Mucosa of gallbladder (tissue), 1 donor: Measurements from ENCODE around the gene POLL. TPM values are rescaled to one million over a fixed set of nuclear protein-coding genes. Genes with fewer than 3 reads are reported as not detected.

Source experiments
- DNase-seq: peaks from one replicate; pipeline ENCODE4 v3.0.0-alpha.2; 2020; ENCODE audit warnings: low spot score
- total RNA-seq: library from RNA; stranded (reverse); gene quantifications from one replicate; pipeline ENCODE4 v1.2.1, GENCODE V29; 2021
- donor health status: DM: no; HTN: no; CAD: no.

The POLL gene
- total RNA-seq, 1 donor from 2014 or later, result 45.7 TPM

- DNase-seq, result no peak
Measured at GRCh38 chr10:101560298-101561067, 27.6 kb downstream of the POLL start.

- DNase-seq, result no peak
Measured at GRCh38 chr10:101559596-101560297, 28.3 kb downstream of the POLL start.

- no peak for DNase-seq
Measured at GRCh38 chr10:101558671-101559595, 29.1 kb downstream of the POLL start.

- DNase-seq, result no peak
Measured at GRCh38 chr10:101558204-101558603, 29.9 kb downstream of the POLL start.

DNA sequence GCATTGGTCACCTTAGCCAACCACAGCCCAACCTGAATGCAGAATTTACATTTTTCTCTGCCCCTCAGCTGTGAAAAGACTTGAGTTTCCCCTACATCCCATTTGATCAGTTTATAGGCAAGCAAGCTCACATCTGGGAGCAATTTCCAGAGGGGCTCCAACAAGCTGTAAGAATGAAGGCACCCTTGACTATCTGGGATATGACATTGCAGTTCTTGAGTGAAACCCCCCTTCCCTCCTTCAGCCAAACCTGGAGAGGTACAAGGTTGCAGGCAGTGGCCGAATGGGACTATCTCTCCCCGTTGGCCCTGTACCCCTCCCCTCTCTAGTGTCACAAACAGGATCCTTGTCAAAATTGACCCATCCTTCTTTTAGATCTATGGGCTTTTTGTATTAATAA is 30.5 kb downstream of the POLL start:
- no peak for DNase-seq

DNA sequence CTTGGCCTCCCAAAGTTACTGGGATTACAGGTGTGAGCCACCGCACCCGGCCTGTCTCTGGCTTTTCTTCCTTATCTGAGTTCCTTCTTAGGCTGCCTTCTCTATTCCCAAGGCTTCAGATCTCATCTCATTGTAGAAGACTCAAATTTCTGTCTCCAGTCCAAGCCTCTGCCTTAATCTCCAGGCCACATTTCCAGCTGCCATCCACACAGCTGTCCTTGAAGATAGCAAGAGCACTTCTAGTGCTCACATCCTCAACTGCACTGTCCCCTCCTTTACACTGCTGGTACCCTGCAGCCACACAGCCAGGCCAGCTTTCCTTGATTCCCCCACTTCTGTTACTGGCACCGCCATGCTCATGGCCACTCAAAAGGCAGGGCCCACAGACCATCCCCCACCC is 35.6 kb downstream of the POLL start:
- DNase-seq, result no peak

- no peak for DNase-seq
Measured at GRCh38 chr10:101550965-101551364, 37.1 kb downstream of the POLL start.

- DNase-seq, result no peak
Measured at GRCh38 chr10:101545898-101546297, 42.2 kb downstream of the POLL start.

DNA sequence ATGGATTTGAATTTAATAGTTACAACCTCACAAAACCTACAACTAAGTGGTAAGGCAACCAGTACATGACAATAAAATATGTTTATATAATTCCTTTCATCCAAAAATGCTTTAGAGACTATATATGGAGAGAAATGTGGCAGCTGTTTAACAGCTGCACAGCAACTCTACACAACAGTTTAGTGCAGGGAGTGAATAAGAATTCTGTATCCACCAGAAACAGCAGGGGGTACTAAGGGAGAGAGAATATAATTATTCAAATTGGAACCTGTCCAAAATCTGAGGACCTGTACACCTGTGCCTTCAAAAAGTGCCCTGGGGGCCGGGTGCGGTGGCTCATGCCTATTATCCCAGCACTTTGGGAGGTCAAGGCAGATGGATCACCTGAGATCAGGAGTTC is 49.6 kb downstream of the POLL start:
- DNase-seq, result no peak

DNA sequence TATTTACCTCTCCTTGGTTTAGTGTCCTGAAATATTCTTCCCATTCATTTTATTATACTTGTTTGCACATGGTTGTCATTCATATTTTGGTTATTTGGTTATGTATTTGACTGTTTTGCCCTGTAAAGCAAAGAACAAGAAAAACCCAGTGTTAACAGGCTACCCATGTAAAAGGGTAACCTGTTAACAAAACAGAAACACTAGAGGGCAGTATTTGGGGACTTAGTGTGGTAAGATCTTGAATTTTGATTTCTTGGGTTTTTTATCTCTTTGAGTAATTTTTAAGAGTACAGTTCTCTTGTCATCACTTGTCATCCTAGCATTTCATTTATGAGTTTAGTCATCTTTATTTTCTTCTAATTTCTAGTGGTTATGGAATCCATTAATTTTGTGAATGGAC is 51.3 kb downstream of the POLL start:
- DNase-seq, result no peak

GRCh38 chr10:101535949-101536348 is 52.1 kb downstream of the POLL start:
- DNase-seq, result no peak

DNA sequence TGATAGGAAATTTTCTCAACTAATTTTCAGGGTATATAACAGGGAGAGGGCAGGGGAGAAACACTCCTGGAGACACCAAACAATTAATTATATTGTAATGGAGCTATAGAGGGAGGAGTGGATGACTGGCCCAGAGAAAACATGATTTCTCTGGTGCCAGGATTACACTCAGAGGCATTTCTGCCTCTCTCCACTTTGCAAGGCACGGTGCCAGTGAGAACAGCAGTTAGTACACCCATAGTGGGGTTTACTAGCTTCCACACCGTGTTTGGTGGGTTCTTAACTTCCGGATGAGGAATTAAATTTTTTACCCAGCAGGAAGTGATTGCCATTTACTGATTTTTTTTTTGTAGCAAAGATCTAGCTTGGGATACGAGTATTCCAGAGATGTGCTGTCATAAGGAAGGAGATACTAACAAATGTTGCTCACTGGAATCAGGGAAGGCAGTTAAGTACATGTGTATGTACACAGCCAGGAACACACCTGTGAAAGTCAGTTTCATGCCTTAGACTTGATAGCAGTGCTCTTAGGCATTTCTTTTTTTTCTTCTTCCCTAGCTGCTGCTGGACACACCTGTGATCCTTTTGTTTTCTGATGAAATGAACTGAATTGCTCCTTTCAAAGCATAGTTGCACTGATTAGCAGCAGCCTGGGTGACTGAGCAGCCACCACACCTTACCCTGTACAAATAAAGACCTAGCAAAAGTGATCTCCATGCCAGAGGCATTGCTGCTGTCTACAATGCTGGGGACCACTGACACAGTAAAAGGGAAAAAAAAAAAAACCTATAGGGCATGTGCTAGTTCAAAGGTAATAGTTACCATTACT is 58.1 kb downstream of the POLL start:
- DNase-seq, result no peak

- no peak for DNase-seq
Measured at GRCh38 chr10:101529207-101529606, 58.9 kb downstream of the POLL start.

Other genes starting within 250 kb of the POLL start
- 31.0 TPM for gene BTRC, start 234.1 kb downstream of the POLL start, total RNA-seq
- 26.8 TPM for gene DPCD, start 64 bp upstream of the POLL start, total RNA-seq
- 65.0 TPM for gene FBXW4, start 106.9 kb upstream of the POLL start, total RNA-seq
- not detected for gene FGF8, start 187.9 kb upstream of the POLL start, total RNA-seq
- 17.7 TPM for gene NPM3, start 195.2 kb upstream of the POLL start, total RNA-seq
- gene OGA, start 230.2 kb upstream of the POLL start, total RNA-seq, result 104 TPM